GM23248 (cell line): ENCODE results near the gene SLC5A8. TPM values are rescaled to one million over a fixed set of nuclear protein-coding genes. Genes with fewer than 3 reads are reported as not detected.

ENCODE experiments used
- DNase-seq: peaks from one replicate; pipeline ENCODE4 v3.0.0-alpha.2; 2015
- H2AFZ ChIP-seq: fragments of 200-600 bp; sonication (generic); 2 replicates; pipeline ENCODE4 v1.6.1; 2016; ENCODE audit warnings: antibody characterized with exemption
- H3F3A ChIP-seq: fragments of 200-600 bp; sonication (generic); 2 replicates; pipeline ENCODE4 v1.6.1; 2016; ENCODE audit warnings: mild to moderate bottlenecking, antibody characterized with exemption, mixed run types; ENCODE audit not compliant: insufficient read depth
- H3K27ac ChIP-seq: fragments of 200-600 bp; sonication (generic); 2 replicates; pipeline ENCODE4 v1.5.1; 2016; ENCODE audit warnings: mild to moderate bottlenecking
- H3K27me3 ChIP-seq: fragments of 200-600 bp; sonication (generic); replicated peaks from 2 replicates; pipeline ENCODE4 v1.6.1; 2016; ENCODE audit warnings: mild to moderate bottlenecking; ENCODE audit not compliant: insufficient read depth
- H3K36me3 ChIP-seq: fragments of 200-600 bp; sonication (generic); 2 replicates; pipeline ENCODE4 v1.6.1; 2016; ENCODE audit warnings: low read depth, mild to moderate bottlenecking
- H3K4me1 ChIP-seq: fragments of 200-600 bp; sonication (generic); 2 replicates; pipeline ENCODE4 v1.6.1; 2016; ENCODE audit warnings: mild to moderate bottlenecking; ENCODE audit not compliant: insufficient read depth
- H3K4me2 ChIP-seq: fragments of 200-600 bp; sonication (generic); one replicate; pipeline ENCODE4 v1.6.1; 2016; ENCODE audit warnings: mild to moderate bottlenecking; ENCODE audit not compliant: unreplicated experiment
- H3K4me3 ChIP-seq: fragments of 200-600 bp; sonication (generic); 2 replicates; pipeline ENCODE4 v1.5.1; 2016; ENCODE audit warnings: mild to moderate bottlenecking
- H3K79me2 ChIP-seq: fragments of 200-600 bp; sonication (generic); 2 replicates; pipeline ENCODE4 v1.6.1; 2016; ENCODE audit warnings: mild to moderate bottlenecking; ENCODE audit not compliant: insufficient read depth
- H3K9ac ChIP-seq: fragments of 200-600 bp; sonication (generic); 2 replicates; pipeline ENCODE4 v1.6.1; 2016; ENCODE audit warnings: mild to moderate bottlenecking
- H3K9me2 ChIP-seq: fragments of 200-600 bp; sonication (generic); 2 replicates; pipeline ENCODE4 v1.6.1; 2016; ENCODE audit warnings: mixed run types, mild to moderate bottlenecking, moderate library complexity; ENCODE audit not compliant: insufficient read depth
- H3K9me3 ChIP-seq: fragments of 200-600 bp; sonication (generic); one replicate; pipeline ENCODE4 v1.6.1; 2017; ENCODE audit warnings: low read depth
- H4K20me1 ChIP-seq: fragments of 200-600 bp; sonication (generic); 2 replicates; pipeline ENCODE4 v1.6.0; 2016; ENCODE audit not compliant: insufficient read depth
- EZH2 ChIP-seq: fragments of 200-600 bp; sonication (generic); IDR thresholded peaks from 2 replicates; pipeline ENCODE4 v1.6.1; 2018; ENCODE audit warnings: antibody characterized with exemption, mild to moderate bottlenecking; ENCODE audit not compliant: insufficient read depth, poor library complexity, severe bottlenecking
- EZH2phosphoT487 ChIP-seq: fragments of 200-600 bp; sonication (generic); IDR thresholded peaks from 2 replicates; pipeline ENCODE4 v1.6.1; 2018; ENCODE audit warnings: antibody characterized with exemption, moderate library complexity, mild to moderate bottlenecking, low read depth; ENCODE audit not compliant: insufficient read depth
- WGBS, 2 experiments: methylation state at CpG; one replicate each; pipeline ENCODE4 v1.1.6; 2015 to 2017; ENCODE audit warnings: low lambda C conversion rate in 2 of 2, low coverage in 1 of 2; ENCODE audit errors: missing lambda C conversion rate in 2 of 2; 5-methylcytosine and 5-hydroxymethylcytosine counted together
- in situ Hi-C: fragments of 300-500 bp; cut with MboI; formaldehyde crosslinking; loops from 2 replicates; pipeline ENCODE4 v1.15.0; 2020
- polyA plus RNA-seq: library from polyadenylated mRNA; unstranded; fragments of >200 nt; fragmentation: Nextera tagmentation; extraction: Ambion mirVana; gene quantifications from 2 replicates; pipeline ENCODE4 v1.2.1, GENCODE V29; 2016
- small RNA-seq: library from RNA; depleted of rRNA; stranded (forward); fragments of <200 nt; gene quantifications from one replicate; pipeline ENCODE3, GENCODE V24; 2014; ENCODE audit warnings: low read depth, low replicate concordance
- total RNA-seq: library from RNA; depleted of rRNA; stranded (reverse); fragments of >200 nt; shearing (Covaris generic); gene quantifications from 2 replicates; pipeline ENCODE4 v1.2.3, GENCODE V29; 2014; rRNA removed

The SLC5A8 gene
- total and polyA plus RNA-seq, 2 experiments from 2014 or later, result not detected

DNA sequence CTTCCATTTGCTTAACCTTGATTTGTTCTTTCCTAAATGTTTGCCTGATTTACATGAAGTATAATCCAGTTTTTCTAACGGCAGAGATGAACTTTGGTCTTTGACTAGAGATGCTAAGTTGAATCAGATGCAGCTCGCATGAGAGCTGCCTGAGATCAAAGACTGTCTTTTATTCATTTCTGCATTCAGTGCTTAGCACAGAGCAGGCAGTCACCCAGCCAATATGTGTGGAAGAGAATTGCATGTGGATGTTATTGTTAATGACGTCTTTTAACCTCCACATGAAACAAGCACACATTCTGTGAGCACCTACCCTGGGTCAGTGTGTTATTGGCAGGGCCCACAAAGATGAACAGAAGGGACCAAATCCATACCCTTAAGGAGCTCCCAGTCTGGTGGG is 99.2 kb downstream of the SLC5A8 start:
- H3F3A ChIP-seq, result no peaks in the 10 kb centered on the region
- WGBS, 2 experiments, result 68 to 71% methylated on average over 3 of the region's 3 CpGs
- H3K4me1 ChIP-seq, result no peaks in the 10 kb centered on the region
- H3K4me3 ChIP-seq, result no peak overlapping the region
- no peaks in the 10 kb centered on the region for H3K9me3 ChIP-seq
- H2AFZ ChIP-seq, result no peak overlapping the region
- no peak for DNase-seq
- in situ Hi-C loops, result no loop called here
- no peak for TF ChIP-seq EZH2
- TF ChIP-seq EZH2phosphoT487, result no peak
- H3K27me3 ChIP-seq, result no peaks in the 10 kb centered on the region
- no peaks in the 10 kb centered on the region for H3K9me2 ChIP-seq
- H3K79me2 ChIP-seq, result no peaks in the 10 kb centered on the region
- H3K36me3 ChIP-seq, result 0 out of 2 replicates have a peak, but pooled peaks cover 4% of the 10 kb centered on the region
- H4K20me1 ChIP-seq, result no peaks in the 10 kb centered on the region
- H3K9ac ChIP-seq, result no peak overlapping the region
- no peak overlapping the region for H3K27ac ChIP-seq
- no peak overlapping the region for H3K4me2 ChIP-seq

- H3K36me3 ChIP-seq, result 0 out of 2 replicates have a peak, but pooled peaks cover 4% of the 10 kb centered on the region
- peaks cover 5% of the 10 kb centered on the region for H3K9me3 ChIP-seq
- H3K4me1 ChIP-seq, result no peaks in the 10 kb centered on the region
- no peak overlapping the region for H2AFZ ChIP-seq
- H3K79me2 ChIP-seq, result no peaks in the 10 kb centered on the region
- in situ Hi-C loops, result no loop called here
- 69 to 75% methylated on average over 5 of the region's 5 CpGs for WGBS, 2 experiments
- no peaks in the 10 kb centered on the region for H3F3A ChIP-seq
- H3K27ac ChIP-seq, result no peak overlapping the region
- H3K4me3 ChIP-seq, result no peak overlapping the region
- no peak overlapping the region for H3K9ac ChIP-seq
- no peak overlapping the region for H3K4me2 ChIP-seq
- H3K9me2 ChIP-seq, result no peaks in the 10 kb centered on the region
- no peaks in the 10 kb centered on the region for H4K20me1 ChIP-seq
- DNase-seq, result no peak
- no peaks in the 10 kb centered on the region for H3K27me3 ChIP-seq
- TF ChIP-seq EZH2phosphoT487, result no peak
- TF ChIP-seq EZH2, result no peak
Observed at GRCh38 chr12:101108130-101108529, 101.9 kb downstream of the SLC5A8 start.

GRCh38 chr12:101107032-101107763 is 102.8 kb downstream of the SLC5A8 start:
- TF ChIP-seq EZH2phosphoT487 (no peak), EZH2 (no peak)
- WGBS, 2 experiments, result 85 to 87% methylated on average over 4 of the region's 4 CpGs
- Histone ChIP-seq H3K9me3 (peaks cover 5% of the 10 kb centered on the region), H2AFZ (no peak overlapping the region), H3K9me2 (no peaks in the 10 kb centered on the region), H4K20me1 (no peaks in the 10 kb centered on the region), H3K27me3 (no peaks in the 10 kb centered on the region), H3K9ac (no peak overlapping the region), H3K27ac (no peak overlapping the region), H3K4me1 (no peaks in the 10 kb centered on the region), H3K36me3 (0 out of 2 replicates have a peak, but pooled peaks cover 4% of the 10 kb centered on the region), H3K4me3 (no peak overlapping the region), H3K79me2 (no peaks in the 10 kb centered on the region), H3F3A (no peaks in the 10 kb centered on the region), H3K4me2 (no peak overlapping the region)
- in situ Hi-C loops, result no loop called here
- DNase-seq, result no peak

Small RNA genes within 50 kb of the gene (small RNA-seq; reads per million reads assigned to genes)
- not detected for gene RNU6-768P

Other genes starting within 250 kb of the SLC5A8 start
- gene UTP20, start 69.9 kb upstream of the SLC5A8 start, total RNA-seq, result 13.4 and 15.4 TPM in 2 replicates
- 3.6 and 4.1 TPM in 2 replicates for gene UTP20, start 69.9 kb upstream of the SLC5A8 start, polyA plus RNA-seq
- gene ARL1, start 197.5 kb upstream of the SLC5A8 start, total RNA-seq, result 80.2 and 92.6 TPM in 2 replicates
- 140 and 150 TPM in 2 replicates for gene ARL1, start 197.5 kb upstream of the SLC5A8 start, polyA plus RNA-seq